ENCODE results near the gene PTPRN2. TPM values are rescaled to one million over a fixed set of nuclear protein-coding genes. Genes with fewer than 3 reads are reported as not detected.
A peak's percentile ranks its signal among the peaks of the same experiment; 100 is the strongest.

PTPRN2 gene
- total and polyA plus RNA-seq, 9 of the 15 experiments (the other 6 are each of a cell fraction or from before 2014, with no cell fraction given), result not detected

DNA sequence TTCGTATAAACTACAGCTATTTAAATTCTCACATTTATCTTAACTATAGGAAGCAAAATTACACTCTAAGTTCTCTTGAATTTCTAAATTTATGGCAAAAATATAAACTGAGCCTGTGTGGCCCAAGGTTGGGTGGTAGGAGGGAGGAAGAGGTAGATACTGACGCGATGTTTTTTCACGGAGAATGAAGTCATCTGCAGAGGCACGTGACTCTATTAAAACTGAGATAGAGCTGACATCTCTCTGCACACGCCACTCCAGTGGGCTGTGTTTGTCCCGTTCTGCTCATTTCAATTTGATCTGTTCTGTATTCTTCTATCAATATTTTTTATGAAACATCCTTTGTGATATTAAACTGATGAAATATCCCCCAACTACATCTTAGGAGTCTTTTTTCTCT lies 964.1 kb downstream of the PTPRN2 start:
- Histone ChIP-seq H3K9me3 (replicated peaks; ENCODE audit: control insufficient read depth, insufficient read depth, low read depth, low read length) (no peaks in the 10 kb centered on the region), H4K20me1 (replicated peaks; ENCODE audit: control insufficient read depth, insufficient read depth, low read length) (peaks cover 6% of the 10 kb centered on the region), H3K27ac (ENCODE audit: extremely low read depth, low read depth, low read length) (no peak overlapping the region), H3K4me1 (replicated peaks in 1 of 2; ENCODE audit: control insufficient read depth in 2 of 2, insufficient read depth in 2 of 2, low read length in 2 of 2) (no peaks in the 10 kb centered on the region; a peak in 1 of 5 replicates), H3K4me3 (no peak overlapping the region), H3K4me2 (ENCODE audit: insufficient read depth, low read length) (no peak overlapping the region), H3K9me1 (ENCODE audit: control insufficient read depth, insufficient read depth, low read length) (peaks cover 6% of the 10 kb centered on the region), H3K79me2 (ENCODE audit: control insufficient read depth, insufficient read depth, low read length) (no peaks in the 10 kb centered on the region), H3K9ac (ENCODE audit: insufficient read depth in 1 of 2, low read depth in 2 of 2, low read length in 2 of 2) (no peak overlapping the region), H2AFZ (ENCODE audit: low read depth, low read length) (no peak overlapping the region), H3K36me3 (ENCODE audit: control insufficient read depth, insufficient read depth, low read length) (no peaks in the 10 kb centered on the region), H3K27me3 (ENCODE audit: control insufficient read depth in 2 of 2, insufficient read depth in 2 of 2, low read length in 2 of 2) (peaks cover 65 to 69% of the 10 kb centered on the region in 2 experiments)
- in situ Hi-C loops (cut with MboI) (no loop called here), intact Hi-C loops (cut with micrococcal nuclease) (no loop called here)
- ATAC-seq, result no peak
- FAIRE-seq, result no peak
- no TSS peak for BruUV-seq (replicated peaks)
- ChIA-PET POLR2A (no interaction called here), CTCF (ENCODE audit: low intra/inter-chr PET ratio) (no interaction called here)
- no peak for DNase-seq (ENCODE audit: extremely low read depth in 1 of 4, low spot score in 3 of 4)
- WGBS (ENCODE audit: insufficient coverage, low coverage, missing lambda C conversion rate), result under 1% methylated on average over 7 of the region's 7 CpGs
- no peak for TF ChIP-seq NFYB (IDR thresholded peaks at IDR 0.05; ENCODE audit: extremely low read depth, insufficient read length)
- TF ChIP-seq RAD51 (IDR thresholded peaks at IDR 0.05; ENCODE audit: borderline replicate concordance, low read depth), result peak; percentile 28; the same call in 1 of the 2 replicates
- TF ChIP-seq ZNF764 (CRISPR knock-in tag; IDR thresholded peaks at IDR 0.05; ENCODE audit: low read depth), result no peak
- peak; percentile 38; the same call in 1 of the 2 replicates for TF ChIP-seq BHLHE40 (IDR thresholded peaks at IDR 0.05; ENCODE audit: low read length)
- TF ChIP-seq ZNF75A (CRISPR knock-in tag; IDR thresholded peaks at IDR 0.05), result no peak
- TF ChIP-seq TFE3 (CRISPR knock-in tag; IDR thresholded peaks at IDR 0.05), result peak; percentile 64
- no peak for TF ChIP-seq MAX (CRISPR knock-in tag; IDR thresholded peaks at IDR 0.05)
- TF ChIP-seq THAP12 (CRISPR knock-in tag; IDR thresholded peaks at IDR 0.05), result no peak
- TF ChIP-seq THRB (CRISPR knock-in tag; conservative IDR thresholded peaks at IDR 0.05), result no peak
- TF ChIP-seq, protein P1, sequence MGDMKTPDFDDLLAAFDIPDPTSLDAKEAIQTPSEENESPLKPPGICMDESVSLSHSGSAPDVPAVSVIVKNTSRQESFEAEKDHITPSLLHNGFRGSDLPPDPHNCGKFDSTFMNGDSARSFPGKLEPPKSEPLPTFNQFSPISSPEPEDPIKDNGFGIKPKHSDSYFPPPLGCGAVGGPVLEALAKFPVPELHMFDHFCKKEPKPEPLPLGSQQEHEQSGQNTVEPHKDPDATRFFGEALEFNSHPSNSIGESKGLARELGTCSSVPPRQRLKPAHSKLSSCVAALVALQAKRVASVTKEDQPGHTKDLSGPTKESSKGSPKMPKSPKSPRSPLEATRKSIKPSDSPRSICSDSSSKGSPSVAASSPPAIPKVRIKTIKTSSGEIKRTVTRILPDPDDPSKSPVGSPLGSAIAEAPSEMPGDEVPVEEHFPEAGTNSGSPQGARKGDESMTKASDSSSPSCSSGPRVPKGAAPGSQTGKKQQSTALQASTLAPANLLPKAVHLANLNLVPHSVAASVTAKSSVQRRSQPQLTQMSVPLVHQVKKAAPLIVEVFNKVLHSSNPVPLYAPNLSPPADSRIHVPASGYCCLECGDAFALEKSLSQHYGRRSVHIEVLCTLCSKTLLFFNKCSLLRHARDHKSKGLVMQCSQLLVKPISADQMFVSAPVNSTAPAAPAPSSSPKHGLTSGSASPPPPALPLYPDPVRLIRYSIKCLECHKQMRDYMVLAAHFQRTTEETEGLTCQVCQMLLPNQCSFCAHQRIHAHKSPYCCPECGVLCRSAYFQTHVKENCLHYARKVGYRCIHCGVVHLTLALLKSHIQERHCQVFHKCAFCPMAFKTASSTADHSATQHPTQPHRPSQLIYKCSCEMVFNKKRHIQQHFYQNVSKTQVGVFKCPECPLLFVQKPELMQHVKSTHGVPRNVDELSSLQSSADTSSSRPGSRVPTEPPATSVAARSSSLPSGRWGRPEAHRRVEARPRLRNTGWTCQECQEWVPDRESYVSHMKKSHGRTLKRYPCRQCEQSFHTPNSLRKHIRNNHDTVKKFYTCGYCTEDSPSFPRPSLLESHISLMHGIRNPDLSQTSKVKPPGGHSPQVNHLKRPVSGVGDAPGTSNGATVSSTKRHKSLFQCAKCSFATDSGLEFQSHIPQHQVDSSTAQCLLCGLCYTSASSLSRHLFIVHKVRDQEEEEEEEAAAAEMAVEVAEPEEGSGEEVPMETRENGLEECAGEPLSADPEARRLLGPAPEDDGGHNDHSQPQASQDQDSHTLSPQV (IDR thresholded peaks at IDR 0.05), result no peak
- TF ChIP-seq, protein P2, sequence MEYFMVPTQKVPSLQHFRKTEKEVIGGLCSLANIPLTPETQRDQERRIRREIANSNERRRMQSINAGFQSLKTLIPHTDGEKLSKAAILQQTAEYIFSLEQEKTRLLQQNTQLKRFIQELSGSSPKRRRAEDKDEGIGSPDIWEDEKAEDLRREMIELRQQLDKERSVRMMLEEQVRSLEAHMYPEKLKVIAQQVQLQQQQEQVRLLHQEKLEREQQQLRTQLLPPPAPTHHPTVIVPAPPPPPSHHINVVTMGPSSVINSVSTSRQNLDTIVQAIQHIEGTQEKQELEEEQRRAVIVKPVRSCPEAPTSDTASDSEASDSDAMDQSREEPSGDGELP (CRISPR knock-in tag; IDR thresholded peaks at IDR 0.05; ENCODE audit: borderline replicate concordance), result no peak
